ENCODE measurements around the gene RAB41.
"Not testable (repeated sequence)": the region's sequence is repeated elsewhere in the genome, so short reads cannot be mapped to it uniquely, and the experiment has no call there.

The RAB41 gene

GRCh38 chrX:70292788-70293187, 10.8 kb downstream of the RAB41 start:
- DNase-seq, result no peak

GRCh38 chrX:70293621-70294020, 11.6 kb downstream of the RAB41 start:
- no peak for DNase-seq

- DNase-seq, result no peak
These were observed 19.7 kb downstream of the RAB41 start for GRCh38 chrX:70301716-70302115.

- no peak for DNase-seq
These were observed 31.5 kb downstream of the RAB41 start for GRCh38 chrX:70313503-70313902.

GRCh38 chrX:70322784-70323183, 40.8 kb downstream of the RAB41 start:
- DNase-seq, result no peak

- not testable (repeated sequence) for DNase-seq
These were observed 41.7 kb downstream of the RAB41 start for GRCh38 chrX:70323628-70324027.

- DNase-seq, result no peak
These were observed 42.4 kb downstream of the RAB41 start for GRCh38 chrX:70324326-70324725.

GRCh38 chrX:70331161-70331560, 49.2 kb downstream of the RAB41 start:
- no peak for DNase-seq

- DNase-seq, result no peak
These were observed 50.6 kb downstream of the RAB41 start for GRCh38 chrX:70332600-70332999.
